ENCODE results near the gene ZNF565.
"Not testable (repeated sequence)": the region's sequence is repeated elsewhere in the genome, so short reads cannot be mapped to it uniquely, and the experiment has no call there.

ZNF565 gene

GRCh38 chr19:36210497-36210896, 4.0 kb downstream of the ZNF565 start:
- DNase-seq: no peak

DNA sequence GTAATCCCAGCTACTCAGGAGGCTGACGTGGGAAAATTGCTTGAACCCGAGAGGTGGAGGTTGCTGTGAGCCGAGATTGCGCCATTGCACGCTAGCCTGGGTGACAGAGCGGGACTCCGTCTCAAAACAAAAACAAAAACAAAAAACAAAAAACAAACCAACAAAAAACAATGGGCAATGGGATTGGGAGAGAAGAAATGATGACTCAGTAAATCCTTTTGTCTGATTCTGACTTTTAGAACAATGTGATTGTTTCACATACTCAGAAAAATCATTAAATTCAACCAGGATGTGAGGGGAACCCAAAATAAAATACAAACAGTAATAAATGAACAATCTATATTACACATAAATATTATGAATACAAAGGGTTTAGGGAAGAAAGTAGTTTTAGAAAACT, 5.1 kb downstream of the ZNF565 start:
- DNase-seq: no peak

- no peak for DNase-seq
These were observed 6.7 kb downstream of the ZNF565 start for GRCh38 chr19:36207605-36208252.

DNA sequence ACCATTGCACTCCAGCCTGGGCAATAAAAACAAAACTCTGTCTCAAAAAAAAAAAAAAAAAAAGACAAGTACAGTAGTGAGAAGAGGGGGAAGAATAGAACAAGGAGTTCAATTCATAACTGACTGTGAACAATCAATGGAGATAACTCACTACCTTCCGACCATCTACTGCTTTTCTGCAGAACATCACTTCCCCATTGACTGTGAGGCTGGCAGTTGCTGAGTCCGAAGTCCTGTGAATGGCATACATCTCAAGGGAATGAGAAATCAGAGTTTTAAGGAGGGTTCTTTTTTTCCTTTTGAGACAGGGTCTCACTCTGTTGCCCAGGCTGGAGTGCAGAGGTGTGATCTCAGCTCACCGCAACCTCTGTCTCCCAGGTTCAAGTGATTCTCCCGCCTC, 11.2 kb downstream of the ZNF565 start:
- no peak for DNase-seq

DNA sequence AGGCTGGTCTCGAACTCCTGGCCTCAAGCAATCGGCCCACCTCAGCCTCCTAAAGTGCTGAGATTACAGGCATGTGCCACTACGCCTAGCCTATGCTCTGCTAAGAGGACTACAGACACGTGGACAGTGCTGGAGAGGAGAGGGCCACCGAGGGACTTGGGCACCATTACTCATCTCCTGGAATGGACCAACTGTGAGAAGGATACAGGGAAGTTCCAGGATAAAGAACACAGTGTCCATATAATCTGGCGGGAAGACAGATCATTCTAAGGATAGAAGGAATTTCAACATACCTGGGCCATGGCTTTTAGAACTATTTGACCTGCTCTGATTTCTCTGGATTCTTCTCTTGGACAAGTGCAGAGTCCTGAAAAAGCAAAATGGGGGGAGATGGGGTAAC, 12.8 kb downstream of the ZNF565 start:
- DNase-seq: no peak

DNA sequence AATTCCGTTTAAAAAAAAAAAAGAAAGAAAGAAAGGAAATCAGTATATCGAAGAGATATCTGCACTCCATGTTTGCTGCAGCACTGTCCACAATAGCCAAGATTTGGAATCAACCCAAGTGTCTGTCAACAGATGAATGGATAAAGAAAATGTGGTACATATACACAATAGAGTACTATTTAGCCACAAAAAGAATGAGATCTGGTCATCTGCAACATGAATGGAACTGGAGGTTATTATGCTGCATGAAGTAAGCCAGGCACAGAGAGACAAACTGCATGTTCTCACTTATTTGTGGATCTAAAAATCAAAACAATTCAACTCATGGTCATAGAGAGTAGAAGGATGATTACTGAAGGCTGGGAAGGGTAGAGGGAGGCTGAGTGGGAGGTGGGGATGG, 16.3 kb downstream of the ZNF565 start:
- no peak for DNase-seq

DNA sequence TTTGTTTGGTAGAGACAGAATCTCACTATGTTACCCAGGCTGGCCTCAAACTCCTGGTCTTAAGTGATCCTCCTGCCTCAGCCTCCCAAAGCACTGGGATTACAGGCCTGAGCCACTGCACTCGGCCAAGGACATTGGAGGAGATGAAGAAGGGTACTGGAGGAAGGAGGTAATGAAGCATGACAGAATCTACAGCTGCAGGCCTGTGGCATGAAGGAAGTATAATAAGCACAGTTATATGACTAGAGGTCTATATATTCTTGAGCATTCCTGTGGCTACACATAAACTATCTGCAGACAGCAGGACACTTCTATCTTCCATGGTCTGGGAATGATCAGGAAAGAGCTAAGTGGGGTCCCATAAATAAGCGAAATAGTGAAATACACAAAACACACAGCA, 18.2 kb downstream of the ZNF565 start:
- no peak for DNase-seq

- DNase-seq: not testable (repeated sequence)
These were observed 27.7 kb downstream of the ZNF565 start for GRCh38 chr19:36186722-36187121.

- no peak for DNase-seq
These were observed 31.2 kb downstream of the ZNF565 start for GRCh38 chr19:36183245-36183628.

- no peak for DNase-seq
These were observed 31.7 kb downstream of the ZNF565 start for GRCh38 chr19:36182612-36183244.

DNA sequence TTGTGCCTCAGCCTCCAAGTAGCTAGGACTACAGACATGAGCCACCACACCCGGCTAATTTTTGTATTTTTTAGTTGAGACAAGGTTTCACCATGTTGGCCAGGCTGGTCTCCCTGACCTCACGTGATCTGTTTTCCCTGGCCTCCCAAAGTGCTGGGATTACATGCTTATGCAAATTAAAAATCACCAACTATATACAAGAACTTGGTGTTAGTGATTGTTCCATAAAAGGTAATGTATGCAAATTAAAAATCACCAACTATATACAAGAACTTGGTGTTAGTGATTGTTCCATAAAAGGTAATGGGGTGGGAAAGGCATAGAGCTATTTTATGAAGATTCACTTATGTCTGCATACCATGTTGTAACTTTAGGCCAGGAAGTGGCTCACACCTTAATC, 35.4 kb downstream of the ZNF565 start:
- DNase-seq: peak; percentile 75

- DNase-seq: not testable (repeated sequence)
These were observed 40.6 kb downstream of the ZNF565 start for GRCh38 chr19:36173846-36174245.

DNA sequence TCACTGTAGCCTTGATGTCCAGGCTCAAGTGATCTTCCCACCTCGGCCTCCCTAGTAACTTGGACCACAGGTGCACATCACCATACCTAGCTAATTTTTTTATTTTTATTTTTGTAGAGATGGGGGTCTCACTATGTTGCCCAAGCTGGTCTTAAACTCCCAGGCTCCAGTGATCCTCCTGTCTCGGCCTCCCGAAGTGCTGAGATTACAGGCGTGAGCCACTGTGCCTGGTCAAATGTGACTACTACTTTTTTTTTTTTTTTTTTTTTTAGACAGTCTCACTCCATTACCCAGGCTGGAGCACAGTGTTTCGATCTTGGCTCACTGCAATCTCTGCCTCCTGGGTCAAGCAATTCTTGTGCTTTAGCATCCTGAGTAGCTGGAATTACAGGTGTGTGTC, 41.6 kb downstream of the ZNF565 start:
- no peak for DNase-seq

DNA sequence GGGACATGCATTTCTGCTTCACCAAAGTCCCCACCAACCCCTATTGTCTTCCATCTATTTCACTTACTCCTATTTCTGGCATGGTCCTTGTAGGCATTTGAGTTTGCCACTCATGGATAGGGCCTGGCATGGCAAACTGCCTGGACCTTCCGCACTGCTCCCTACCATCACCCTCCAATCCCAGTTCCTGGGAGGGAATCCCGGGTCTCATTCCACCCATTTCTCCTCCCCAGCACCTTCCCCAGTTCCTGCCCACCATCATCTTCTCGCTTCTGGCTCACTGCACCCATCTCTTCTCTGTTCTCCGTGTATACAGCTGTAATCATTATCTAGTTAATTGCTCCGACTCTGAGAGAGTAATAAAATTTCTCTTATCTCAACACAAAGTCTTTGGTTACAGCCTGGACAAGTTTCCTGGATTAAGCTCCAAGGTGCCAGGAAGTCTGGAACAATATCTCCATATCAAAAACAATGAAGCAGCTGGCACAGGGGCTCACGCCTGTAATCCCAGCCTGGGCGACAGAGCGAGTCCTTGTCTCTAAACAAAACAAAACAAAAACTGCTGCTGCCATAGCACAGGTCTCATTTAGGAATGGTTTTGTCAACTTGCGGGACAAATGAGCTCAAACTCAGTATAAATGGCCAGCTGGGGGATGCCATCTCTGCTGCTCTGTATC, 45.2 kb downstream of the ZNF565 start:
- no peak for DNase-seq

DNA sequence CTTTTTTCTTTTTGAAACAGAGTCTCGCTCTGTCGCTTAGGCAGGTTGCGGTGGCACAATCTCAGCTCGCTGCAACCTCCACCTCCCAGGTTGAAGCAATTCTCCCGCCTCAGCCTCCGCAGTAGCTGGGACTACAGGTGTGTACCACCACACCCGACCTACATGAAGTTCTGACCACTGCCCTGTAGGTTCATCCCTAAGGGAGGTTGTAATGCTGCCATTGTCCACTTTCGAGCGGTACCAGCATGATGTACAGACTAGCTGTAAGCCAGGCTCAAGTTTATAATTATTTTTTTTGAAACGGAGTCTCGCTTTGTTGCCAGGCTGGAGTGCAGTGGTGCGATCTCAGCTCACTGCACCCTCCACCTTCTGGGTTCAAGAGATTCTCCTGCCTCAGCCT, 50.7 kb downstream of the ZNF565 start:
- DNase-seq: no peak

GRCh38 chr19:36160821-36161596, 53.5 kb downstream of the ZNF565 start:
- no peak for DNase-seq

DNA sequence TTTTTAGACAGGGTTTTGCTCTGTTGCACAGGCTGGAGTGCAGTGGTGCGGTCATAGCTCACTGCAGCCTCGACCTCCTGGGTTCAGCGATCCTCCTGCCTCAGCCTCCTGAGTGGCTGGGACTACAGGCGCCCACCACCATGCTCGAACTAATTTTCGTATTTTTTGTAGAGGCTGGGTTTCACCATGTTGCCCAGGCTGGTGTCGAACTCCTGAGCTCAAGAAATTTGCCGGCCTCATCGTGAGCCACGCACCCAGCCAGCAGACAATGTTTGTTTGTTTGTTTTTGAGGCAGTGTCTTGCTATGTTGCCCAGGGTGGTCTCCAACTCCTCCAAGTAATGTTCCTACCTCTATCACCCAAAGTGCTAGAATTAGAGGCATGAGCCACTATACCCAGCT, 61.3 kb downstream of the ZNF565 start:
- no peak for DNase-seq

DNA sequence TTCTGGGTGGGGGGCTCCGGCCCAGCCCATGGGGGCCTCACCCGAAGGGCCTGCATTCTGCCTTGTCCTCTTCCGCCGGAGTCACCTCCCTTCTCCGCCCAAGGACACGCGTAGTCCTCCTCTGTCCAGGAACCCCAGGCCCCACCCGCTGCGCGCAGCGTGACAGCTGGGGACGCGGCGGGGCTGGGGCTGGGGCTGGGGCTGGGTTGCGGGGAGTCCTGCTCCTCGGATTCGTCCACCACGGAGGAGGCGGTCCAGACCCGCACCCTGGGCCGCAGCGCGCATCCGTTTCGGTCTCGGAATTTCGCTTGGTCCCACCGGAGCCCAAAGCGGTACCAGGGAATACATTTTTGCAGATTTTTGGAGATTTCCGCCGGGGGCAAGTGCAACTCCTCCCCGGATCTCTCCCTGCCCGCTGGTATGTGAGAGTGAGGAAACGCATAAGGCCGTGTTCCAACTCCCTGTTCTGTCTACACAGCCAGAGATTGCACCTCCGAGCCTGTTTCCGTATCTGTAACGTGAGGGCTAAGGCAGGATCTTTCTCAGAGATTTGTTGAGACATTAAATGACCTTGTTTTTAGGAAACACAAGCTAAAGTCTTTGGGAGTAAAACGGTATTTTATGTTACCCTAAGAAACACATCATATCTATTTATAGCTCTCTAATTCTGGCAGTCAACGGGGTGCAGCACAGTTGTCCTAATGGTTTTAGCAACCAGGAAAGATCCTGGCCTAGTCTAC, 61.9 kb downstream of the ZNF565 start, which contains the start of gene COX7A1:
COX7A1 (minus strand) TSS at position 96 of the 740 bp plus-strand sequence; CDS start at position 56, 40 bp downstream.
- no peak for DNase-seq

DNA sequence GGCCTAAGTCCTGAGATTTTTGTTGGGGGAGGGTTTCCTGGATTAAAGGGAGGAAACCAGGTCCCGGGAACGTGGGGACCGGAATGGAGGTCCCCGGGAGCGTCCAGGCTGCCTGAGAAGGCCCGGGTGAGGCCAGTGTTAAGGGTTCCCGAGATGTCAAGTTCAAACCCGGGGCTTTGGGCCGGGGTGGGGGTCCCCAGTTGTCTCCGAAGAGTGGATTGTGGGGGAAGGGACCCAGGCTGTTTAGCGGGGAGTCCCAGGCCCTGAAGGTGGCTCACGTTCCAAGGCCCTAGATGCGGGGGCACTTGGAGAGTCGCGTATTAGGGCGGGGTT, 62.5 kb downstream of the ZNF565 start:
- no peak for DNase-seq

DNA sequence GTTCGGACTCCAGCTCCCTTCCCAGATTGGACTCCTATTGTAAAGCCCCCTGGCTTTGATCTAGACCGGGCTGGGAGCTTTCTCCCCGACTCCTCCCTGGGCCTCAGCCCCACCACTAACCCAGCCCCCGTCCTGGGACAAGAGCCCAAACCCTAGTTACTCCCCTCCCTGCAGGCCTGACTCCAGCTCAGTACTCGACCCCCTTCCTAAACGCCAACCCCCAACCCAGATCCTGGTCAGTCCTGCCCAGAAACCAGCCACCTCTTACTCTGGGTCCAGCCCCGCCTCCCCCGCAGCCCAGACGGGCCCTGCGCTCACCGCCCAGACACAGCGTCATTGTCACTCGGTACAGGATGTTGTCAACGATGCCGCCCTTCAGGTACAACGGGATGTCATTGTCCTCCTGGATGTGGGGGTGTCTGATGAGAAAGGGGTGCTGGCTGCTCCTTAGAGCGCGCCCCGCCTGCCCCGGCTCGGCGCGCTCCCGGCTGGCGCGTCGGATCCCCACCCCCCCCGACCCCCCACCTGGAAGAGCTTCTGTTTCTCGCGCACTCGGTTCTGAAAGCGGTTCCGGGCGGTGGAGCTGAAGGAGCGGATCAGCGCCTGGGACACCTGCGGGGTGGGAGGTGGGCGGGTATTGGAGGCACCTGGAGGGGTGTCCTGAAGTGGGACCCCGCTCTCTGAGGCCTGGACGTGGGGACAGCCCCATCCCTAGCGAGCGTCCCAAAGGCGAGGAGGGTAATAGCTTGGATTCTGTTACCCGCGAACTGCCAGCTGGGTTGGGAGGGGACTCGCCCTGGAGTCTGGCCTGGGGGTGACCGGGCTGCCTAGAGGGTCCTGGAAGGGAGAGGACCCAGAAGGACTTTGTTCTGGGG, 63.1 kb downstream of the ZNF565 start:
- DNase-seq: no peak

DNA sequence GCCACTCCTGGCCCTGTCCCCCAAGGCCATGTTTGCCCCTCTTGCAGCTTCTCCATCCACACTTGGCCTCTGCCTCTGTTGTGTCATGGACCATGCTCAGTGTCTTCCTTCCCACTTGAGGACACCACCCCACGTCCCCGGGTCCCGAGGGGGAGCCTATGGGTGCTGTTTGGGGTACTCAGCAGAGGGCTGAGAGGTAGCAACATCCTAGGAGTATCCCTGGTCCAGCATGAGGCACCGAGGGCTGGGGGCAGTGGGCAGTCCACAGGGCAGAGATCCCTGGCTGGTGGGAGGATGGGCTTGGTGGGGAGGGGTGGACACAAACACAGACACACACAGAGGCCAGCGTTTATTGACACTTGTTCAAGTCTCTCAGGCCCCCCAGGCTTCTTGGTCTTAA, 63.9 kb downstream of the ZNF565 start:
- no peak for DNase-seq

Measured in NCI-H1048 (cell line).